Measurements from ENCODE around the gene PRPF40A. TPM values are rescaled to one million over a fixed set of nuclear protein-coding genes. Genes with fewer than 3 reads are reported as not detected.
A peak's percentile ranks its signal among the peaks of the same experiment; 100 is the strongest.

Gene PRPF40A
- total and polyA plus RNA-seq, 9 of the 15 experiments (the other 6 are each of a cell fraction or from before 2014, with no cell fraction given) = 168 to 304 (median 264) TPM

GRCh38 chr2:152717228-152718075 is at the start of gene PRPF40A (continued):
- TF ChIP-seq FOXA3 (CRISPR knock-in tag; conservative IDR thresholded peaks at IDR 0.05 in 1 of 2, IDR thresholded peaks at IDR 0.05 in 1 of 2) = 0 out of 4 replicates have a peak, but pooled peaks of 1 of the 2 experiments have one; percentile 2
- TF ChIP-seq ZNF217 (CRISPR knock-in tag; IDR thresholded peaks at IDR 0.05) = no peak
- TF ChIP-seq HES1 (IDR thresholded peaks at IDR 0.05; ENCODE audit: low read depth) = no peak

- CTCF ChIA-PET (ENCODE audit: low intra/inter-chr PET ratio) = no interaction called here
These were observed 49.7 kb upstream of the PRPF40A start for GRCh38 chr2:152766928-152767327.

More at GRCh38 chr2:152766928-152767327, 49.7 kb upstream of the PRPF40A start:
- no peaks in the 10 kb centered on the region for H3K9me1 ChIP-seq (ENCODE audit: control insufficient read depth, insufficient read depth, low read length)
- 0 out of 3 replicates have a peak, but pooled peaks cover 4% of the 10 kb centered on the region for H3K36me3 ChIP-seq (ENCODE audit: control insufficient read depth, insufficient read depth, low read length)
- no peak overlapping the region for H2AFZ ChIP-seq (ENCODE audit: low read depth, low read length)
- ATAC-seq = no peak
- in situ Hi-C loops (cut with MboI) = no loop called here
- no peak for FAIRE-seq
- H3K4me3 ChIP-seq = no peak overlapping the region
- no peak for DNase-seq (ENCODE audit: extremely low read depth in 1 of 4, low spot score in 3 of 4)
- intact Hi-C loops (cut with micrococcal nuclease) = no loop called here
- no peak overlapping the region for H3K4me2 ChIP-seq (ENCODE audit: insufficient read depth, low read length)
- H3K9ac ChIP-seq (ENCODE audit: insufficient read depth in 1 of 2, low read depth in 2 of 2, low read length in 2 of 2) = no peak overlapping the region
- POLR2A ChIA-PET = no interaction called here
- no peaks in the 10 kb centered on the region for H3K4me1 ChIP-seq (replicated peaks in 1 of 2; ENCODE audit: control insufficient read depth in 2 of 2, insufficient read depth in 2 of 2, low read length in 2 of 2)
- no peaks in the 10 kb centered on the region for H4K20me1 ChIP-seq (replicated peaks; ENCODE audit: control insufficient read depth, insufficient read depth, low read length)
- TF ChIP-seq ZFX (CRISPR knock-in tag; IDR thresholded peaks at IDR 0.05) = no peak
- no peak for TF ChIP-seq TRIM28 (IDR thresholded peaks at IDR 0.05)
- TF ChIP-seq CBX2 (IDR thresholded peaks at IDR 0.05; ENCODE audit: insufficient read depth, low read length, poor library complexity, severe bottlenecking) = no peak
- no peak for TF ChIP-seq SAP30 (IDR thresholded peaks at IDR 0.05; ENCODE audit: borderline replicate concordance, insufficient read depth, low read depth, low read length, poor library complexity, severe bottlenecking)
- no peak for TF ChIP-seq BCLAF1 (IDR thresholded peaks at IDR 0.05; ENCODE audit: borderline replicate concordance in 1 of 2, control insufficient read depth in 1 of 2, low read depth in 2 of 2, low read length in 1 of 2)
- TF ChIP-seq DNMT1 (IDR thresholded peaks at IDR 0.05) = no peak
- no peak for TF ChIP-seq SREBF2 (CRISPR knock-in tag; IDR thresholded peaks at IDR 0.05)
- no peak for TF ChIP-seq HNRNPL (IDR thresholded peaks at IDR 0.05; ENCODE audit: low read depth, low read length)
- peak; percentile 28 for TF ChIP-seq NFIC (IDR thresholded peaks at IDR 0.05)
- no peaks in the 10 kb centered on the region; the same call in 1 of the 2 replicates for H3K9me3 ChIP-seq (replicated peaks; ENCODE audit: control insufficient read depth, insufficient read depth, low read depth, low read length)
- WGBS (ENCODE audit: insufficient coverage, low coverage, missing lambda C conversion rate) = 13% methylated on average over 1 of the region's 1 CpG
- BruUV-seq (replicated peaks) = no TSS peak
- no peaks in the 10 kb centered on the region for H3K27me3 ChIP-seq (ENCODE audit: control insufficient read depth in 2 of 2, insufficient read depth in 2 of 2, low read length in 2 of 2)
- H3K27ac ChIP-seq (ENCODE audit: extremely low read depth, low read depth, low read length) = no peak overlapping the region
- no peaks in the 10 kb centered on the region for H3K79me2 ChIP-seq (ENCODE audit: control insufficient read depth, insufficient read depth, low read length)
